ENCODE results near the gene TAF10.

Gene TAF10

GRCh38 chr11:6602096-6602940 is 9.7 kb downstream of the TAF10 start:
- peaks cover 50% of the 10 kb centered on the region for H3K36me3 Mint-ChIP-seq (ENCODE audit: low read depth)
- intact Hi-C loops (cut with micrococcal nuclease): loop anchor here (2.0 to 10.0 kb wide), 4 partner anchors 68 to 218 kb away; partner anchors contain the start of genes ARFIP2, MRPL17 and TIMM10B
- no peaks in the 10 kb centered on the region for H3K9me3 Mint-ChIP-seq
- peaks cover 11% of the 10 kb centered on the region for H3K4me1 Mint-ChIP-seq (ENCODE audit: low read depth)
- no peak overlapping the region for H3K4me3 Mint-ChIP-seq
- no peak overlapping the region for H3K27ac Mint-ChIP-seq
- H3K27me3 Mint-ChIP-seq: no peaks in the 10 kb centered on the region

GRCh38 chr11:6601041-6601461 is 11.0 kb downstream of the TAF10 start:
- peaks cover 59% of the 10 kb centered on the region for H3K36me3 Mint-ChIP-seq (ENCODE audit: low read depth)

GRCh38 chr11:6599881-6600390 is 12.1 kb downstream of the TAF10 start:
- Mint-ChIP-seq H3K27ac (no peak overlapping the region), H3K27me3 (no peaks in the 10 kb centered on the region), H3K9me3 (no peaks in the 10 kb centered on the region), H3K4me3 (no peak overlapping the region), H3K4me1 (ENCODE audit: low read depth) (peaks cover 9% of the 10 kb centered on the region), H3K36me3 (ENCODE audit: low read depth) (peaks cover 63% of the 10 kb centered on the region)
- intact Hi-C loops (cut with micrococcal nuclease): loop anchor here (5.0 to 10.0 kb wide), 3 partner anchors 65 to 215 kb away; partner anchors contain the start of genes ARFIP2 and TIMM10B

More at GRCh38 chr11:6601041-6601461, 11.0 kb downstream of the TAF10 start:
- Mint-ChIP-seq H3K4me3 (no peak overlapping the region), H3K9me3 (no peaks in the 10 kb centered on the region), H3K27me3 (no peaks in the 10 kb centered on the region), H3K27ac (no peak overlapping the region), H3K4me1 (ENCODE audit: low read depth) (peaks cover 9% of the 10 kb centered on the region)
- intact Hi-C loops (cut with micrococcal nuclease): loop anchor here (5.0 to 10.0 kb wide), 3 partner anchors 66 to 216 kb away; partner anchors contain the start of genes ARFIP2 and TIMM10B

GRCh38 chr11:6599449-6599848 is 12.6 kb downstream of the TAF10 start:
- no peaks in the 10 kb centered on the region for H3K27me3 Mint-ChIP-seq
- peaks cover 9% of the 10 kb centered on the region for H3K4me1 Mint-ChIP-seq (ENCODE audit: low read depth)
- H3K4me3 Mint-ChIP-seq: no peak overlapping the region
- no peaks in the 10 kb centered on the region for H3K9me3 Mint-ChIP-seq
- peaks cover 67% of the 10 kb centered on the region for H3K36me3 Mint-ChIP-seq (ENCODE audit: low read depth)
- intact Hi-C loops (cut with micrococcal nuclease): no loop called here
- no peak overlapping the region for H3K27ac Mint-ChIP-seq

GRCh38 chr11:6598555-6598954 is 13.5 kb downstream of the TAF10 start:
- Mint-ChIP-seq H3K27me3 (no peaks in the 10 kb centered on the region), H3K36me3 (ENCODE audit: low read depth) (peaks cover 76% of the 10 kb centered on the region), H3K27ac (no peak overlapping the region), H3K4me1 (ENCODE audit: low read depth) (peaks cover 9% of the 10 kb centered on the region), H3K9me3 (no peaks in the 10 kb centered on the region), H3K4me3 (no peak overlapping the region)
- intact Hi-C loops (cut with micrococcal nuclease): no loop called here

- peaks cover 9% of the 10 kb centered on the region for H3K4me1 Mint-ChIP-seq (ENCODE audit: low read depth)
- intact Hi-C loops (cut with micrococcal nuclease): no loop called here
- H3K27ac Mint-ChIP-seq: no peak overlapping the region
- no peaks in the 10 kb centered on the region for H3K27me3 Mint-ChIP-seq
- H3K36me3 Mint-ChIP-seq (ENCODE audit: low read depth): peaks cover 87% of the 10 kb centered on the region
- H3K9me3 Mint-ChIP-seq: no peaks in the 10 kb centered on the region
- no peak overlapping the region for H3K4me3 Mint-ChIP-seq
These were observed 15.7 kb downstream of the TAF10 start for GRCh38 chr11:6596239-6596877.

GRCh38 chr11:6594142-6594768 is 17.8 kb downstream of the TAF10 start:
- intact Hi-C loops (cut with micrococcal nuclease): no loop called here
- peaks cover 4% of the 10 kb centered on the region for H3K4me1 Mint-ChIP-seq (ENCODE audit: low read depth)
- H3K9me3 Mint-ChIP-seq: no peaks in the 10 kb centered on the region
- H3K27me3 Mint-ChIP-seq: no peaks in the 10 kb centered on the region
- H3K4me3 Mint-ChIP-seq: no peak overlapping the region
- H3K36me3 Mint-ChIP-seq (ENCODE audit: low read depth): peaks cover 73% of the 10 kb centered on the region
- H3K27ac Mint-ChIP-seq: no peak overlapping the region

- Mint-ChIP-seq H3K9me3 (peaks cover 20% of the 10 kb centered on the region), H3K4me3 (no peak overlapping the region), H3K27me3 (no peaks in the 10 kb centered on the region), H3K36me3 (ENCODE audit: low read depth) (peaks cover 61% of the 10 kb centered on the region), H3K4me1 (ENCODE audit: low read depth) (no peaks in the 10 kb centered on the region), H3K27ac (no peak overlapping the region)
- intact Hi-C loops (cut with micrococcal nuclease): no loop called here
These were observed 24.0 kb downstream of the TAF10 start for GRCh38 chr11:6588018-6588417.

GRCh38 chr11:6587360-6587953 is 24.6 kb downstream of the TAF10 start:
- Mint-ChIP-seq H3K27ac (no peak overlapping the region), H3K36me3 (ENCODE audit: low read depth) (peaks cover 62% of the 10 kb centered on the region), H3K27me3 (no peaks in the 10 kb centered on the region), H3K4me1 (ENCODE audit: low read depth) (no peaks in the 10 kb centered on the region), H3K9me3 (peaks cover 26% of the 10 kb centered on the region), H3K4me3 (no peak overlapping the region)
- intact Hi-C loops (cut with micrococcal nuclease): no loop called here

- peaks cover 55% of the 10 kb centered on the region for H3K36me3 Mint-ChIP-seq (ENCODE audit: low read depth)
- peaks cover 27% of the 10 kb centered on the region for H3K9me3 Mint-ChIP-seq
- no peak overlapping the region for H3K27ac Mint-ChIP-seq
- intact Hi-C loops (cut with micrococcal nuclease): no loop called here
- H3K4me1 Mint-ChIP-seq (ENCODE audit: low read depth): no peaks in the 10 kb centered on the region
- H3K27me3 Mint-ChIP-seq: no peaks in the 10 kb centered on the region
- no peak overlapping the region for H3K4me3 Mint-ChIP-seq
These were observed 25.3 kb downstream of the TAF10 start for GRCh38 chr11:6586434-6587359.

GRCh38 chr11:6584528-6584927 is 27.5 kb downstream of the TAF10 start:
- H3K27me3 Mint-ChIP-seq: no peaks in the 10 kb centered on the region
- H3K4me1 Mint-ChIP-seq (ENCODE audit: low read depth): no peaks in the 10 kb centered on the region
- H3K27ac Mint-ChIP-seq: no peak overlapping the region
- intact Hi-C loops (cut with micrococcal nuclease): no loop called here
- H3K9me3 Mint-ChIP-seq: peaks cover 27% of the 10 kb centered on the region
- H3K4me3 Mint-ChIP-seq: no peak overlapping the region
- H3K36me3 Mint-ChIP-seq (ENCODE audit: low read depth): peaks cover 62% of the 10 kb centered on the region

- Mint-ChIP-seq H3K27me3 (no peaks in the 10 kb centered on the region), H3K4me3 (no peak overlapping the region), H3K4me1 (ENCODE audit: low read depth) (no peaks in the 10 kb centered on the region), H3K9me3 (peaks cover 27% of the 10 kb centered on the region), H3K27ac (no peak overlapping the region), H3K36me3 (ENCODE audit: low read depth) (peaks cover 64% of the 10 kb centered on the region)
- intact Hi-C loops (cut with micrococcal nuclease): no loop called here
These were observed 28.4 kb downstream of the TAF10 start for GRCh38 chr11:6583584-6583983.

- no peak overlapping the region for H3K27ac Mint-ChIP-seq
- no peak overlapping the region for H3K4me3 Mint-ChIP-seq
These were observed 32.3 kb downstream of the TAF10 start for GRCh38 chr11:6579681-6580080.

More at GRCh38 chr11:6579681-6580080, 32.3 kb downstream of the TAF10 start:
- Mint-ChIP-seq H3K9me3 (peaks cover 23% of the 10 kb centered on the region), H3K4me1 (ENCODE audit: low read depth) (peaks cover 8% of the 10 kb centered on the region), H3K36me3 (ENCODE audit: low read depth) (peaks cover 46% of the 10 kb centered on the region), H3K27me3 (no peaks in the 10 kb centered on the region)
- intact Hi-C loops (cut with micrococcal nuclease): no loop called here
